SKM-1 (cell line): ENCODE results near the gene TENT4A.

Experiments used
- DNase-seq: peaks from one replicate; lab custom pipeline; 2025; ENCODE audit not compliant: unreplicated experiment; lab: John Stamatoyannopoulos, UW

The TENT4A gene

GRCh38 chr5:6700074-6700684 lies 13.1 kb upstream of the TENT4A start:
- DNase-seq = no peak

- DNase-seq = no peak
Observed at GRCh38 chr5:6700685-6701355, 12.4 kb upstream of the TENT4A start.

- DNase-seq = no peak
Observed at GRCh38 chr5:6701491-6701890, 11.7 kb upstream of the TENT4A start.

- no peak for DNase-seq
Observed at GRCh38 chr5:6702633-6703032, 10.6 kb upstream of the TENT4A start.

- DNase-seq = no peak
Observed at GRCh38 chr5:6703806-6704205, 9.4 kb upstream of the TENT4A start.

- no peak for DNase-seq
Observed at GRCh38 chr5:6704361-6704851, 8.8 kb upstream of the TENT4A start.

- no peak for DNase-seq
Observed at GRCh38 chr5:6705088-6705487, 8.1 kb upstream of the TENT4A start.

- no peak for DNase-seq
Observed at GRCh38 chr5:6705959-6706358, 7.3 kb upstream of the TENT4A start.

- DNase-seq = no peak
Observed at GRCh38 chr5:6707852-6708251, 5.4 kb upstream of the TENT4A start.

- DNase-seq = no peak
Observed at GRCh38 chr5:6708814-6709213, 4.4 kb upstream of the TENT4A start.

- DNase-seq = no peak
Observed at GRCh38 chr5:6710070-6710469, 3.2 kb upstream of the TENT4A start.

- DNase-seq = no peak
Observed at GRCh38 chr5:6710551-6711318, 2.5 kb upstream of the TENT4A start.

GRCh38 chr5:6711409-6712141 lies 1.7 kb upstream of the TENT4A start:
- no peak for DNase-seq

GRCh38 chr5:6712142-6712576 lies 1.1 kb upstream of the TENT4A start:
- DNase-seq = no peak

- DNase-seq = peak; percentile 73
Observed at GRCh38 chr5:6712577-6713273, 507 bp upstream of the TENT4A start.

- no peak for DNase-seq
Observed at GRCh38 chr5:6714226-6715041, 1.2 kb downstream of the TENT4A start.

- no peak for DNase-seq
Observed at GRCh38 chr5:6715271-6715670, 2.0 kb downstream of the TENT4A start.

- DNase-seq = no peak
Observed at GRCh38 chr5:6715758-6716628, 2.8 kb downstream of the TENT4A start.

GRCh38 chr5:6716629-6717149 lies 3.5 kb downstream of the TENT4A start:
- no peak for DNase-seq
